K562 (cell line): ENCODE measurements around the gene FLT1. TPM values are rescaled to one million over a fixed set of nuclear protein-coding genes. Genes with fewer than 3 reads are reported as not detected.

Source experiments
- ATAC-seq: fragments of 200-7000 bp; cut with Tn5 transposase; 3 replicates; pipeline ENCODE4 v1.9.1; 2020; ENCODE audit warnings: moderate library complexity
- BruUV-seq: library from RNA; stranded (reverse); fragments of 400-500 nt; replicated peaks from 2 replicates; lab custom pipeline; 2021; lab: Mats Ljungman, UMichigan
- CTCF ChIA-PET: fragments of 300-600 bp; formaldehyde crosslinking; extraction: SDS; loops from one replicate; lab custom pipeline; 2021; ENCODE audit warnings: low intra/inter-chr PET ratio; lab: Yijun Ruan, JAX
- POLR2A ChIA-PET: fragments of 300-600, 350-650 bp; sonication (Branson Sonifier 250); formaldehyde crosslinking; extraction: SDS; loops from one replicate; lab custom pipeline; 2021; ENCODE audit warnings: antibody characterized with exemption, inconsistent platforms; lab: Yijun Ruan, JAX
- DNase-seq, 4 experiments: peaks; one replicate each; pipeline versions ENCODE4 v3.0.0 to v3.0.0-alpha.2; 2011 to 2018; ENCODE audit warnings: low spot score in 3 of 4, mixed read lengths in 3 of 4; ENCODE audit errors: extremely low read depth in 1 of 4
- FAIRE-seq: peaks from 2 replicates; lab custom pipeline; 2011; peaks lifted over from hg19 to GRCh38; lab: Jason Lieb, UNC
- H2AFZ ChIP-seq: 2 replicates; pipeline ENCODE4 v1.6.0; 2011; ENCODE audit warnings: low read depth, low read length, control low read depth, inconsistent platforms
- H3K27ac ChIP-seq: fragments of 200-600 bp; 3 replicates; pipeline ENCODE4 v1.8.0; 2011; ENCODE audit warnings: low read depth, mild to moderate bottlenecking, control low read depth, inconsistent platforms, low read length, moderate library complexity, mixed read lengths; ENCODE audit errors: extremely low read depth
- H3K27me3 ChIP-seq, 2 experiments: fragments of 300-600 bp in 1 of 2; 2 replicates in 1 of 2; 3 replicates in 1 of 2; pipeline versions ENCODE4 v1.6.0 to v1.8.0; 2011; ENCODE audit warnings: inconsistent platforms in 2 of 2, low read length in 2 of 2, mild to moderate bottlenecking in 1 of 2, mixed read lengths in 1 of 2, moderate library complexity in 1 of 2; ENCODE audit not compliant: control insufficient read depth in 2 of 2, insufficient read depth in 2 of 2
- H3K36me3 ChIP-seq: fragments of 300-600 bp; 3 replicates; pipeline ENCODE4 v1.8.0; 2011; ENCODE audit warnings: mild to moderate bottlenecking, low read length, inconsistent platforms; ENCODE audit not compliant: control insufficient read depth, insufficient read depth
- H3K4me1 ChIP-seq, 2 experiments: fragments of 200-600 bp in 1 of 2; replicated peaks in 1 of 2; 2 replicates in 1 of 2; 3 replicates in 1 of 2; pipeline versions ENCODE4 v1.5.1 to v1.8.0; 2011; ENCODE audit warnings: inconsistent platforms in 2 of 2, low read length in 2 of 2, mild to moderate bottlenecking in 1 of 2, mixed read lengths in 1 of 2, moderate library complexity in 1 of 2; ENCODE audit not compliant: control insufficient read depth in 2 of 2, insufficient read depth in 2 of 2
- H3K4me2 ChIP-seq: 2 replicates; pipeline ENCODE4 v1.6.1; 2011; ENCODE audit warnings: low read length, control low read depth, inconsistent platforms, mixed read lengths; ENCODE audit not compliant: insufficient read depth
- H3K4me3 ChIP-seq: fragments of 200-600 bp; sonication (generic), shearing (Covaris generic); 2 replicates; pipeline ENCODE4 v1.5.1; 2016; ENCODE audit warnings: control low read depth, inconsistent platforms
- H3K79me2 ChIP-seq: fragments of 200-600 bp; 3 replicates; pipeline ENCODE4 v1.8.0; 2011; ENCODE audit warnings: low read length, inconsistent platforms; ENCODE audit not compliant: control insufficient read depth, insufficient read depth
- H3K9ac ChIP-seq, 2 experiments: 2 replicates each; pipeline versions ENCODE4 v1.6.0 to v1.6.1; 2011; ENCODE audit warnings: low read depth in 2 of 2, low read length in 2 of 2, control low read depth in 1 of 2, inconsistent platforms in 1 of 2, mild to moderate bottlenecking in 1 of 2, mixed read lengths in 1 of 2; ENCODE audit not compliant: insufficient read depth in 1 of 2
- H3K9me1 ChIP-seq: one replicate; pipeline ENCODE4 v1.6.0; 2011; ENCODE audit warnings: inconsistent platforms, mild to moderate bottlenecking, low read length, moderate library complexity; ENCODE audit not compliant: control insufficient read depth, insufficient read depth
- H3K9me3 ChIP-seq: replicated peaks from 2 replicates; pipeline ENCODE4 v1.5.1; 2011; ENCODE audit warnings: low read depth, low read length, inconsistent platforms; ENCODE audit not compliant: control insufficient read depth, insufficient read depth
- H4K20me1 ChIP-seq: replicated peaks from 2 replicates; pipeline ENCODE4 v1.6.1; 2011; ENCODE audit warnings: low read length, inconsistent platforms, mixed read lengths; ENCODE audit not compliant: control insufficient read depth, insufficient read depth
- EP300 ChIP-seq: IDR thresholded peaks from 2 replicates; pipeline ENCODE4 v1.6.1; 2012; ENCODE audit warnings: low read length, improper control_type of control experiment
- FOXA3 ChIP-seq, 2 experiments: fragments of 450-650 bp in 1 of 2; sonication (generic) in 1 of 2; formaldehyde crosslinking; IDR thresholded peaks in 1 of 2; conservative IDR thresholded peaks in 1 of 2; 2 replicates each; pipeline versions ENCODE4 v1.4.0 to v1.8.0; 2020 to 2022; ENCODE audit warnings: mild to moderate bottlenecking in 2 of 2, missing genetic modification reagents in 1 of 2
- NRF1 ChIP-seq, 2 experiments: fragments of 450-650 bp; IDR thresholded peaks in 1 of 2; conservative IDR thresholded peaks in 1 of 2; 2 replicates each; pipeline ENCODE4 v1.6.1; 2014; ENCODE audit warnings: mild to moderate bottlenecking in 2 of 2
- PCBP2 ChIP-seq: fragments of 200-400 bp; formaldehyde crosslinking; IDR thresholded peaks from 2 replicates; pipeline ENCODE4 v1.6.1; 2018; ENCODE audit warnings: low read length, low read depth, mild to moderate bottlenecking, moderate library complexity; ENCODE audit not compliant: poor library complexity, severe bottlenecking
- WGBS: fragments of 100-300 bp; shearing (Covaris generic); methylation state at CpG from one replicate; pipeline ENCODE4 v1.1.6; 2016; ENCODE audit warnings: low coverage, mixed read lengths; ENCODE audit not compliant: insufficient coverage; ENCODE audit errors: missing lambda C conversion rate; 5-methylcytosine and 5-hydroxymethylcytosine counted together
- in situ Hi-C: fragments of 300-500 bp; cut with MboI; formaldehyde crosslinking; loops from 4 replicates; pipeline ENCODE4 v1.15.0; 2018; ENCODE audit warnings: inconsistent platforms, mixed read lengths
- intact Hi-C: fragments of 100-400 bp; cut with micrococcal nuclease; formaldehyde crosslinking; loops from 2 replicates; pipeline ENCODE4 v1.14.2; 2022
- polyA plus RNA-seq, 8 experiments: library from polyadenylated mRNA; depleted of rRNA in 4 of 8; stranded (reverse) in 5 of 8; unstranded in 3 of 8; fragments of >200 nt; fragmentation: Nextera tagmentation in 2 of 8; fragmentation: Illumina TruSeq in 1 of 8; extraction: Ambion mirVana in 2 of 8; extraction: Trizol in 1 of 8; gene quantifications; 2 replicates each; pipeline versions ENCODE4 v1.2.1 to v1.2.3, GENCODE V29; 2011 to 2014; ENCODE audit warnings: inconsistent platforms in 1 of 8, missing spikeins in 1 of 8
- total RNA-seq, 7 experiments: library from RNA; depleted of rRNA in 6 of 7; stranded (reverse); fragments of >200 nt in 6 of 7; fragmentation: Illumina TruSeq in 2 of 7; extraction: Trizol in 2 of 7; gene quantifications; 2 replicates each; pipeline versions ENCODE4 v1.2.1 to v1.2.3, GENCODE V29; 2011 to 2021; ENCODE audit warnings: low replicate concordance in 1 of 7
- TF ChIP-seq, protein P1 (sequence below): sonication (generic); formaldehyde crosslinking; IDR thresholded peaks from 2 replicates; pipeline ENCODE4 v1.8.0; 2022; ENCODE audit warnings: missing genetic modification reagents, mild to moderate bottlenecking, moderate library complexity, borderline replicate concordance
- TF ChIP-seq, protein P2 (sequence below): IDR thresholded peaks from 3 replicates; pipeline ENCODE4 v1.6.1; 2011; ENCODE audit warnings: borderline replicate concordance, mild to moderate bottlenecking; ENCODE audit not compliant: insufficient read length, insufficient read depth

The FLT1 gene
- total and polyA plus RNA-seq, 9 of the 15 experiments (the other 6 are each of a cell fraction or from before 2014, with no cell fraction given): 0.01 to 2.0 (median 0.22) TPM

DNA sequence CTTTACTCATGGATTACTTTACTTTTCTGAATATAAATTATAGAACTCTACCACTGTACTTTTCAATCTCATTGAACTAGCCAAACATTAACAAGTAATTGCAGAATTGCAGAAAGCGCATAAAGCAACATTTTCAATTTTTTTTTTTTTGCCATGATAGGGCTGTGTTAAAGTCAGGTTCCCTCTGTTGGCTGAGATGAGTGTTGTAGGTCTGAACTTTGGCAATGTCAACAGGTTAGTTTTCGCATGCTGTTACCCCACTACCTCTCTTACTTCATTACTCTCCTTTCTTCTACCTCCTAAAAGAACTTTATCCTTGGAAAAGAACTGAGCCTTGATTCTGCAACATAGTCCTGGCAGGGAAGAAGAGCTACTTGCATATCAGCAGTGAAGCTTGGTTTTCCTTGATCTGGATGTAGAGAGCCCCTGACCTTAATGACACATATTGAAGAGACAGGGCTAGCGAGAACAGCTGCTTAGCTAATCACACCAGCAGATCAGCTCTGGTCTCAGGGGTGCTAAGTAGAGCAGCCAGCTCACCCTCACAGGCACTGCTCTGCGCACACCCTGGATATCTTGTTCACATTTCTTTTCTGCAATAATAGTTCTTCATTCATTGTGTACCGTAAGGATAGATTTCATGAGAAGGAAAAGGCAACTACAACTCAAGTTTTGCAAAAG, 119.5 kb downstream of the FLT1 start:
- H3K36me3 ChIP-seq: no peaks in the 10 kb centered on the region
- H3K9ac ChIP-seq: no peak overlapping the region
- H3K4me1 ChIP-seq: peaks cover 0 to 10% of the 10 kb centered on the region in 2 experiments; a peak in 3 of 5 replicates
- H3K27ac ChIP-seq: no peak overlapping the region
- CTCF ChIA-PET: no interaction called here
- TF ChIP-seq, protein P1, sequence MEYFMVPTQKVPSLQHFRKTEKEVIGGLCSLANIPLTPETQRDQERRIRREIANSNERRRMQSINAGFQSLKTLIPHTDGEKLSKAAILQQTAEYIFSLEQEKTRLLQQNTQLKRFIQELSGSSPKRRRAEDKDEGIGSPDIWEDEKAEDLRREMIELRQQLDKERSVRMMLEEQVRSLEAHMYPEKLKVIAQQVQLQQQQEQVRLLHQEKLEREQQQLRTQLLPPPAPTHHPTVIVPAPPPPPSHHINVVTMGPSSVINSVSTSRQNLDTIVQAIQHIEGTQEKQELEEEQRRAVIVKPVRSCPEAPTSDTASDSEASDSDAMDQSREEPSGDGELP: peak; percentile 51; the same call in 1 of the 2 replicates
- TF ChIP-seq EP300 (no peak), PCBP2 (no peak), FOXA3 (CRISPR knock-in tag; conservative IDR thresholded peaks at IDR 0.05 in 1 of 2, IDR thresholded peaks at IDR 0.05 in 1 of 2) (no peak), NRF1 (conservative IDR thresholded peaks at IDR 0.05 in 1 of 2, IDR thresholded peaks at IDR 0.05 in 1 of 2) (peak in 1 of 2 experiments; percentile 31; a peak in 1 of 4 replicates)
- TF ChIP-seq, protein P2, sequence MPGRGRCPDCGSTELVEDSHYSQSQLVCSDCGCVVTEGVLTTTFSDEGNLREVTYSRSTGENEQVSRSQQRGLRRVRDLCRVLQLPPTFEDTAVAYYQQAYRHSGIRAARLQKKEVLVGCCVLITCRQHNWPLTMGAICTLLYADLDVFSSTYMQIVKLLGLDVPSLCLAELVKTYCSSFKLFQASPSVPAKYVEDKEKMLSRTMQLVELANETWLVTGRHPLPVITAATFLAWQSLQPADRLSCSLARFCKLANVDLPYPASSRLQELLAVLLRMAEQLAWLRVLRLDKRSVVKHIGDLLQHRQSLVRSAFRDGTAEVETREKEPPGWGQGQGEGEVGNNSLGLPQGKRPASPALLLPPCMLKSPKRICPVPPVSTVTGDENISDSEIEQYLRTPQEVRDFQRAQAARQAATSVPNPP: no peak
- TF ChIP-seq, all 486 proteins: peak for 2
- 41% methylated on average over 5 of the region's 5 CpGs for WGBS
- FAIRE-seq (peak; percentile 66), ATAC-seq (peak; percentile 69), DNase-seq (peak in 3 of 4 experiments; percentile 8 to 44 (median 30))
- H3K27me3 ChIP-seq: no peaks in the 10 kb centered on the region
- H3K79me2 ChIP-seq: no peaks in the 10 kb centered on the region
- no peak overlapping the region for H3K4me2 ChIP-seq
- no peaks in the 10 kb centered on the region for H4K20me1 ChIP-seq
- BruUV-seq: no TSS peak
- no peak overlapping the region; the same call in 1 of the 2 replicates for H2AFZ ChIP-seq
- no peaks in the 10 kb centered on the region for H3K9me1 ChIP-seq
- in situ Hi-C loops: no loop called here
- intact Hi-C loops: no loop called here
- H3K4me3 ChIP-seq: no peak overlapping the region
- H3K9me3 ChIP-seq: no peaks in the 10 kb centered on the region
- POLR2A ChIA-PET: interaction anchor here (0.7 kb wide), 1 partner anchor 34 kb away, joined by 3 read pairs; no protein-coding TSS in a partner anchor
